AG09309 (cell line): ENCODE measurements around the gene CCIN.

Experiments
- DNase-seq: peaks from one replicate; pipeline ENCODE4 v3.0.0-alpha.2; 2010; ENCODE audit warnings: low read depth
- H3K4me3 ChIP-seq: 2 replicates; pipeline ENCODE4 v1.5.1; 2011; ENCODE audit warnings: mild to moderate bottlenecking, low read depth, low read length, moderate library complexity; ENCODE audit not compliant: control insufficient read depth
- TF ChIP-seq, protein P1 (sequence below): IDR thresholded peaks from 2 replicates; pipeline ENCODE4 v1.5.1; 2011; ENCODE audit warnings: mild to moderate bottlenecking, low read depth, low read length, inconsistent platforms; ENCODE audit not compliant: insufficient read depth, control insufficient read depth; ENCODE audit errors: missing control alignments

CCIN gene

DNA sequence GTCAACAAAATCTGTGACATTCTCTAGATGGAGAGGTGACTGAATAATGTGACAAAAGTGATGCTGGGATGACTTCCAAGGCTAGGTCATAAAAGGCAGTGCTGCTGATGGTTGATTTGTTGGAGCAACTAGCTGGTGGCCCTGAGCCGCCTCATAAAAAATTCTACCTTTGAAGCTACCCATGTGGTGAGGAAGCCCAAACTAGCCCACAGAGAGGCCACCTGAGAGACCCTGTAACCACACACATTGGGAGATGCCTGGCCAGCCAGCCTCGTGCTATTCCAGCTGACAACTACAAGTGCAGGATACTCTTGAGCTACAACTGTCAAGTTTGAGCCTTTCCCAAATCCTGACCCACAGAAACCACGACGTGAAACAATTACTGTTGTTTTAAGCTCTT is 44.2 kb downstream of the CCIN start:
- H3K4me3 ChIP-seq, result no peak overlapping the region
- TF ChIP-seq, protein P1, sequence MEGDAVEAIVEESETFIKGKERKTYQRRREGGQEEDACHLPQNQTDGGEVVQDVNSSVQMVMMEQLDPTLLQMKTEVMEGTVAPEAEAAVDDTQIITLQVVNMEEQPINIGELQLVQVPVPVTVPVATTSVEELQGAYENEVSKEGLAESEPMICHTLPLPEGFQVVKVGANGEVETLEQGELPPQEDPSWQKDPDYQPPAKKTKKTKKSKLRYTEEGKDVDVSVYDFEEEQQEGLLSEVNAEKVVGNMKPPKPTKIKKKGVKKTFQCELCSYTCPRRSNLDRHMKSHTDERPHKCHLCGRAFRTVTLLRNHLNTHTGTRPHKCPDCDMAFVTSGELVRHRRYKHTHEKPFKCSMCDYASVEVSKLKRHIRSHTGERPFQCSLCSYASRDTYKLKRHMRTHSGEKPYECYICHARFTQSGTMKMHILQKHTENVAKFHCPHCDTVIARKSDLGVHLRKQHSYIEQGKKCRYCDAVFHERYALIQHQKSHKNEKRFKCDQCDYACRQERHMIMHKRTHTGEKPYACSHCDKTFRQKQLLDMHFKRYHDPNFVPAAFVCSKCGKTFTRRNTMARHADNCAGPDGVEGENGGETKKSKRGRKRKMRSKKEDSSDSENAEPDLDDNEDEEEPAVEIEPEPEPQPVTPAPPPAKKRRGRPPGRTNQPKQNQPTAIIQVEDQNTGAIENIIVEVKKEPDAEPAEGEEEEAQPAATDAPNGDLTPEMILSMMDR, result no peak

DNA sequence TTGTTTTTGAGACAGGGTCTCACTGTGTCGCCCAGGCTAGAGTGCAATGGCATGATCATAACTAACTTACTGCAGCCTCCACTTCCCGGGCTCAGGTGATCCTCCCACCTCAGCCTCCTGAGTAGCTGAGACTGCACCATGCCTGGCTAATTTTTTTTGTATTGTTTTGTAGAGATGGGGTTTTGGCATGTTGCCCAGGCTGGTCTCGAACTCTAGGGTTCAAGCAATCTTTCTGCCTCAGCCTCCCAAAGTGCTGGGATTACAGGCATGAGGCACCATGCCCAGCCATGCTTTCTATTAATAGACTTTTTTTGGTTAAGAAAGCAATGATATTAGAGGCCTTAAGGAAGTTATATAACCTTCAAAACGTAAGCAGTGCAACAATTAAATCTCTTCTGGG is 44.8 kb downstream of the CCIN start:
- H3K4me3 ChIP-seq, result no peak overlapping the region
- TF ChIP-seq, protein P1, result no peak
- DNase-seq, result no peak

More for the DNA sequence above, 44.2 kb downstream of the CCIN start:
- DNase-seq, result no peak

DNA sequence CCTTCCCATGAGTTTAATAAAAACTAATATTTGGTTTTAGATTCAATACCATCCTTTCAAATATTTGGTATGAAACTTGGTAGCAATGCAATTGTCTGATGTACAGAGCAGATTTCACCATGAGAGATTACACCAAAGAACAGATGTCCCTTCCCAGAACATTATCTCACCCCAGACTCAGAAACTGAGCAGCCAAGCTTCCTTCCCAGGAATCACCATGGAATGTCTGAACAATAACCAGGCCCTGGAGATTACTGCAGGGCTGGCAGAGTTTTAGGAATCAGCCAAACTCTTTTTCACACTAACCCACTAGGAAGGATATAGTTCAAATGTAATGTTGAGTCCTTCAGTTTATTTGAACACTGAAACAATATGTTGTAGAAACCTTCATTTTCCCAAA is 45.4 kb downstream of the CCIN start:
- no peak for DNase-seq
- no peak overlapping the region for H3K4me3 ChIP-seq
- TF ChIP-seq, protein P1, result no peak

DNA sequence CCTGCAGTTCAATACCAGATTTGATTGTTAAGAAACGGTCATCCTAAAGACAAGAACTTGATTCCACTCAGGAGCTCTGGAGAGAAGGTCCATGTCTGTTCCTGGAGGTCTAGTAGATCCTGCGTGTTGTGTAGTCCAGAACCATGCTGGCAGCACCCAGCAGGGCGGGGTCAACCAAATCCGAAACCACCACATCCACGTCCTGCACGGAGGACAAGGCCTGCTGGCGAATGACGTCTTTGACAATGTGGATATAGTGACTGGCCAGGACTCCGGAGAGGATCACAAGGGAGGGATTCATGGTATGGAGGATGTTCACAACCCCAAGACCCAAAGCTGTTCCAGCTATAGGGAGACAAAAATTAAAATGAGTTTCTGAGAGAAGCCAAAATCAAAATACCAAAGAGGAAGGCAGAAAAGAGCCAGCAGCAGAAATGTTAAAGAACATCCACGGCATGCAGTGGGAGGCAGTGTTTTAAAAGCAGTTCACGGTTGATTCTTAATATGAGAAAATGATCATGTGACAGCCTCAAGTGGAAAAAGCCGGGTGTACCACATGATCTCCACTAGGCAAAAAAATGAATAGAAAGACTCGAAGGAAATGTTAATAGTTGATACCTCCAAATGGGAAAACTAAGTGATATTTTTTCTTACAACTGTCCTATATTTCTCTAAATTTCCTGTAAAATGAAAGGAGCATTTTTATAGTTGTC is 48.2 kb downstream of the CCIN start:
- TF ChIP-seq, protein P1, result no peak
- no peak for DNase-seq

DNA sequence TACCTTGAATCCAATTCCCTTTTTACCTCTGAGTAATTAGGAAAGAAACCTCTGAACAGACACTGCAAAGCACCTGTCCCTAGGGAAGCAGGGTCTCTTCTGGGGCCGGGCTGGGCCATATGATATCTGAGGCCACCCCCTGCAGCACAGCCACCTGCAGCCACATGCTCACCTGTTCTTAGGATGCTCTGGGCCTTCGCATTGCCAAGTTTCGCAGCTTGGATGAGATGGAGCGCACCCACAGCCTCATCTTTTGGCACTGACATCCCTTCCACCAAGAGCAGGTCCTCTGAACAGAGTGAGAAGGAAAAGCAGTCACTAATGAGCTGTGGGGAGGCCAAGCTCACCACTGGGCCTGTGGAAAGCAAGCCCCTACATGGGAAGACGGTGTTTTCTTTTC is 48.8 kb downstream of the CCIN start:
- no peak for DNase-seq
- no peak overlapping the region for H3K4me3 ChIP-seq
- TF ChIP-seq, protein P1, result no peak

More for the DNA sequence above, 48.2 kb downstream of the CCIN start:
- no peak overlapping the region for H3K4me3 ChIP-seq

DNA sequence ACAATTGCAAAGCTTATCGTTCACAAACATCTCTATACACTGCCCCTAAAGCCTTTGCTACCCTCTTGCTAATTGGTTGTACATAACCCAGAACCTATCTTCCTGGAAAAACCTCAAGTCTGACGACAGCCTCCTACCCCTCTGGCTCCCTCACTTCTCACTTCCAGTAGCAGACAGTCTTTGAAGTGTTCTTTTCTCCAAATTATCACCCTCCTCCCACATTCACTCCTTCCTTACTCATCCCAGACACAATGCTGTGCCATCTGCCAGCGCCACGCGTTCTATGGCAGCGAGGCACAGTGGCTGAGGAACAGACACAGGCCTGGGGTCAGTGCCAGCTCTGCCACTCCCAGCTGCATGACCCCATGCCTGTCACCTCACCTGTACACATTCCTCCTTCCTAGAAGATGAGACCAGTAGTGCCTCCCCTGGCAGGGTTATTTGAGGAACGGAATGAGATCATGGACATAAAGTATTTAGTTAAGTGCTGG is 49.3 kb downstream of the CCIN start:
- TF ChIP-seq, protein P1, result no peak
- no peak overlapping the region for H3K4me3 ChIP-seq
- no peak for DNase-seq
